CD1c-positive myeloid dendritic cell (primary cell): ENCODE results near the gene MAP3K3.

ENCODE experiments used
- DNase-seq: peaks from one replicate; pipeline ENCODE4 v3.0.0-alpha.2; 2016; ENCODE audit errors: extremely low spot score

The MAP3K3 gene

GRCh38 chr17:63693411-63694113, 71.3 kb downstream of the MAP3K3 start:
- no peak for DNase-seq

GRCh38 chr17:63694229-63694949, 72.2 kb downstream of the MAP3K3 start:
- DNase-seq: no peak

DNA sequence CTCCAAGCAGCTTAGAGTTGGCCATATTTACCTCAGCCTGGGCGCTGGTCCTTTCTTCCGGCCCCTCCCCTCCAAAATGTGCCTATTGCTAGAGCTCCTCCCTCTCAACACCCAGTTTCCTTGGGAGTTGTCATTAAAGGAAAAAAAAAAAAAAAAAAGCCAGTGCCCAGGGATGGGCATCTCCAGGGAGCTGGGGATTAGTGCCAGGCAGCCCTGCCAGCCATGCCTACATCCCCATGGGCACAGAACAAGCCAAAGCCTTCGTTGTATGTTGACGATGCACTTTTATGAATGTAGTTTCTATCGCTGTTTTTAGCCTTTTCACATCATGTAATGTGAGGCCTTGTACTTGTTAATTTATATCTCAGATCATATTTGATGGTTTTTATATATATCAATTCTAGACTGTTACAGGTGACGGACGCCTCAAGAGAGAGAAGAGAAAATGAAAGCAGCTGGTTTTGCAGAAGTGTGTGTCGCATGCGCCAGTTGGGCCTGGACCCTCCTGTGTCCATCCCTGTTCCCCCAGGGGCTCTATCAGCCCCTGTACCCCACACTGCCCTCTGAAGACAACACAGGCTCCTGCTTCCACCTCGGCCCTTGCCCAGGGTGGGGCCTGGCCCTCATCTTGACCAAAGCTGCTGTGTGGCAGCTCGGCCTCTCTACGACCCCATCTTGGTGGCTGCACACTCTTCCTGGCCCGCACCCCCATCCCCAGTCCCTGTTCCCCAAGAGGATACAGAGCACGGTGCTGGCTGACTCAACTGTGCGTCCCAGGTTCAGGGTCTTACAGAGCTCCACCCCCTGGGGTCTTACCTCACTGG, 72.9 kb downstream of the MAP3K3 start:
- no peak for DNase-seq

DNA sequence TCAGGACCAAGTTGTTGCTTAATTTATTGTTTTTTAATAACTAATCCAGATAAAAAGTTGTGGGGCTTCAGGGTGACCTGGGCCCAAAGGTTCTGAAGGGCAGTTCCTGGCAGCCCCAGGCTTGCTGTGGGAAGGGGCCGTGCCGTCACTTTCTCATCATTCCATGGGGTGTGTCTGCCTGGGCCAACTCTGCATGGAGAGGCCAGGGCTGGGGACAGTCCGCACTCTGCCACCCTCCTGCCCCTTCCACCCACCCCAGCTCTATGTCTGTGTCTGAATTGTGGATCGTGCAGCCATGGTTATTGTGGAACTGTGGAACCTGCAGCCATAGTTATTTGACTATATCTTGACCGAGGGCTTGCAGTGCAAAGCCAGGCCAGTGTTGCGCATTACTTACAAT, 73.7 kb downstream of the MAP3K3 start:
- DNase-seq: no peak

GRCh38 chr17:63696381-63696961, 74.3 kb downstream of the MAP3K3 start:
- peak; percentile 55 for DNase-seq

DNA sequence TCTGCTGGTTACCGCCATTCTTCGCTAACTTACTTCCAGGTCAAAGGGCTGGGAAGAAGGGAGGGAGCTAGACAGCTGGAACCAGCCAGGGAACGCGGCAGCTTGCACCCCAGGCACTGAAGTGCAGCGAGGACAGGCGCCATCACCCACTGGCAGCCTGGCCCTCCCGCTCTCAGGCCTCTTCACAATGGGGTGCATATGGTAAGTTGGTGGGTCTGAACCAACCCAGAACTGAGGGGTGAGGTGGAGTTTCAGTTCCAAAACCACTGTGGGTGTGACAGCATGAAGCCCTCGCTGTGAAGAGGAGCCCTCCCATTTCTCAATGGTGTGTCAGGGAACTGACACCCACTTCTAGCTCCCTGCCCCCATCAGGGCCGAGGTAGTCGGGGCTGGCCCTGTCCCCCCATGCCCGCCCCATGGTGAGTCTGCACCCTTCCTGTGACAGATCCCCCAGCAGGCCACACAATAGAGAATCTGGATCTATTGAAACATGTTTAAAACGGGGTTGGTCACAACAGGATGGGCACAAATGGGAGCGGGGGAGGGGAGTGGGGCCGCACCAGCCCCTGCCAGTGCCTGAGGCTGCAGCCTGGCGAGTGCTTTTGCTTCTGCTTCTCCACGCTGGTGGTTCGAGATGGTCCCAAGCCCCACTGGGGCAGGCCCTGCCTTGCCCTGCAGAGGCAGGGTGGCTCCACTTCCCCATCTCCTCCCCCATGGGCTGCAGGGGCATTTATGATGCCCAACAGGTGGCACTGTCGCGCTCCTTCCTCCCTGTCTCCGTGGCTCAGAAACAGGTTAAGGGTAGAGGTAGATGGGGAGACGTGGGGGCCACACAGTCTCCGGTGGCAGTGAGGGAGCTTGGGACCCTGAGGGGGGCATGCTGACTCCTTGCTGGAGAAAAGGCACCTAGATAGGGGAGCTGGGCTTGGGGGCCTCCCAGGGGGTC, 75.4 kb downstream of the MAP3K3 start:
- DNase-seq: peak; percentile 86

- peak; percentile 11 for DNase-seq
Observed at GRCh38 chr17:63698381-63698885, 76.2 kb downstream of the MAP3K3 start.

GRCh38 chr17:63698886-63699637, 76.8 kb downstream of the MAP3K3 start:
- peak; percentile 83 for DNase-seq

GRCh38 chr17:63699638-63700527, 77.7 kb downstream of the MAP3K3 start, which contains the start of gene LIMD2:
TSS of gene LIMD2 (minus strand) at chr17:63700125. CDS start at chr17:63699298, 827 bp downstream.
- peak; percentile 66 for DNase-seq

GRCh38 chr17:63700528-63701455, 78.6 kb downstream of the MAP3K3 start:
- DNase-seq: peak; percentile 81

DNA sequence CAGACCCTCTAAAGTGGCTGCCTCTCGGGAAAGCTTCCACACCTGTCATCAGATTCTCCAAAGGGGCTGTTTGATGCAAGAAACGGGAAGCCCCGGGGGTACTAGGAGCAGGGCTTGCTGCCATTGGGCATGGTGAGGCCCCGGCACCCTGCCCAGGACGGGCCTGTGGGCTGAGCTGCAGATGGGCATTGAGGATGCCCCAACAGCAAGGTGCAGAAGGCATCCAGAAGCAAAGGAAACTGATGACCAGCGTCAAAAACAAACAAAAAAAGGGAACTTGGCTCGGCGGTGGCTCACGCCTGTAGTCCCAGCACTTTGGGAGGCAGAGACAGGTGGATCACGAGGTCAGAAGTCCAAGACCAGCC, 79.2 kb downstream of the MAP3K3 start:
- DNase-seq: peak; percentile 69

DNA sequence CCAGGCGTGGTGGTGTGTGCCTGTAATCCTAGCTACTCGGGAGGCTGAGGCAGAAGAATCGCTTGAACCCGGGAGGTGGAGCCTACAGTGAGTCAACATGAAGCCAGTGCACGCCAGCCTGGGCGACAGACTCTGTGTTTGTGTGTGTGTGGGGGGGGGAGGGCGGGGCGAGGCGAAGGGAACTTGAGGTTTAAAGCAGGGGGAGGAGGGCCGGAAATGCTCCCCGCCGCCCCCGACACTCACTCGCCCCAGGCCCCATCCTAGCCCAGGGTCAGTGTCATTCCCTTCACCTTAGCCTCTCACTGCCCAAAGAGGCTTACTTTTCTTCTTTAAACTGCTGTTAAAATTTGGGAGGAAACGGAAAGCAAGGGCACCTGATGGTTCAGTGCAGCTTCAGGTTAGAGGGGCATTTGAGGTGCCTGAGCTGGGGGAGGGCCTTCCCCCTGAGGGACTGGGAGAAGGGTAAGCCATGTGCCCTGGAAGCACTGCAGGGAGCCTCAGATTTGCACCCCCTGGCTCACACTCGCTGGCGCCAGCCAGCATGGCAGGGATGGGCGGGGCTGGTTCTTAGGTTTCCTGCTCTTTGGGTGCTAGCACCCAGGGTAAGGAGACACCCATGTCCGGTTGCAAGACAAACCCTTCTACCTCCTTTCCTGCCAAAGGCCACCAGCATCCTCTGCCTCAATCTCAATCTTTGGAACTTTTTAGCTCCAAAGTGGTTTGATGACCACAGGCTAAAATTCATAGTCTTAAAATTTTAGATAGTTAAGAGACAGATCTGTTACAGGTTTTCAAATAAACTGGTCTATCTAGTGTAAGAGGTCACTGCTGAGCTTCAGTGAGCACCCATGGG, 79.9 kb downstream of the MAP3K3 start:
- peak; percentile 80 for DNase-seq

DNA sequence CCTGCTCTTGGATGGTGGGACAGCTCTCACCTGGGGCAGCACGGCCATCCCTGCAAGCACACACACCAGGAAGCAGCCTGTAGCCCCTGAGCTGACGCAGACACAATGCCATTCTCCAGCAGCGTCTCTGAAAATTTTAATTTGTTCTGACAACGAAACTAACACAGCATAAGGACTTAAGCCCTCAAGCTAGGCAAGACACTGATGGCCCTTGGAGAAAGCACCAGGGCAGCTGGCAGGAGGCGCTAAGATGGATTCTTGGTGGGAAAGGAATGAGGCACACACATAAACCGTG, 80.5 kb downstream of the MAP3K3 start:
- no peak for DNase-seq

DNA sequence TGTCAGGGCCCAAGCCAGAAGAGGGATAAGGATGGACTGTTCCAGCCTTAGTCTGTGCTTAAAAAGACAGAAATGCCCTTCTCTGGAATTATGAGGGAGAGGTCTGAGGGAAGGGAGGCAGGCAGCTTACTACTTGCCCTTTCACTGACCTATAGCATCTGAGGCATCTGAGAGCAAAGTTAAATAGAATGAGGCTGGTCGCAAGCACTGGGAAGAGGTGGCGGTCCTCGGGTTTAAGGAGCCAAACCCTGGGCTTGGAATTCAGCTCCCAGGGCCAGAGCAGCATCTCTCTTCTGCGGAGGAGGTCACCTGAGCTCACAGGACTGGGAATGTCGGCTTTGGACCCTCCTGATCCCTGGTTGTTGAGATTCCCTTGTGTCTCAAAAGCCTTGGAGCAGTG, 80.8 kb downstream of the MAP3K3 start:
- DNase-seq: no peak

DNA sequence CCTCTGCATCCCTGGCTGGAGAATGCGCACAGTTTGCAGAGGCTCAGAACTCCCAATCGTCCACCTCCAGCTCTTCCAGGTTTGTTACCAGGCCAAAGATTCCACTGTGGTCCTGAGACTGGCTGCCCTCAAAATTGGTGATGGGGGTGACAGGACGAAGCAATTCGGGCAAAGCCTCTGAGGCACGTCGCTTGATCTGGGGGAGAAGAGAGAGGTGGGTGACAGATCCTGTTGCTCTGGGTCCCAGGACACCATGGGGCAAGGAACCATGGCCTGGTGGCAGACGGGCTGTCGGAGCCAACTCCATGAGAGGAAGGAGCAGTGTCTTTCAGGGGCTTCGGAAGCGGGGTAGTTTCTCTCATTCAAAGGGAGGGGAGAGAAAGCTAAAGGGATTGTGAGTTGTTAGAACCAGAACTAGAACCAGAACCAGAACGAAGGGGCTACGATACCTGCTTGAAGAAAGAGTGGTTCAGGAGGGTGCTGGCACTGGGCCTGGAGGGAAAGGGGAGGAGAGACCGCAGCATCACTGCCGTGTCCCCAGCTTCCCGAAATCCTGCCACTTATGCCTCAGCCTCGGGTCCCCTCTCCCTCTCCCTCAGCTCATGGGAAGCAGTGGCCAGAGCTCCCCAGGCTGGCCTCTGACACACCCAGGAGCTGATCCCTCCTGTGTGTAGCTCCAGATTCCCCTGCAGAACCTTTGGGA, 81.5 kb downstream of the MAP3K3 start:
- no peak for DNase-seq

- DNase-seq: no peak
Observed at GRCh38 chr17:63704259-63704576, 82.0 kb downstream of the MAP3K3 start.

DNA sequence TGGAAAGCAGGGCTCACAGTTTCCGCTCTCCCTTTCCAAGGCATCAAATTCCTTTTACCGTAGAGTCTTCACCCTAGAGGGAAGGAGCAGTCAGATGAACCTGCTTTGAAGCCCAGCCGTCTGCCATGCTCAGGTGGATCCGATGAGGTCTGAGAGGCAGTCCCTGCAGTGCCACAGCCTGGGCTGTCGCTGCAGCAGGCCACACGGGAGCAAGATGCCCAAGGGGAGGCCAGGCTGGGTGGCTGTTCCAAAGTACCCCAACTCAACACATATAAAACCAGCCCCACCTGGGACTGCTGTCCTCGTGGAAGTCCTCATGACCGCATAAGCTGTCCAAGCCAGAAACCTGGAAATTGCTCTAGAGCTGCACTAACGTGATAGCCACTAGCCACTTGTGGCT, 82.6 kb downstream of the MAP3K3 start:
- no peak for DNase-seq
